WTC11 (cell line): ENCODE results near the gene RETN. TPM values are rescaled to one million over a fixed set of nuclear protein-coding genes. Genes with fewer than 3 reads are reported as not detected.

Experiments used
- ATAC-seq: fragments of 200-7000 bp; cut with Tn5 transposase; 2 replicates; pipeline ENCODE4 v1.10.0; 2021; ENCODE audit warnings: mild to moderate bottlenecking, moderate library complexity
- CTCF ChIA-PET: fragments of 300-600 bp; sonication (Branson Sonifier 250); formaldehyde crosslinking; loops from one replicate; lab custom pipeline; 2021; ENCODE audit warnings: antibody characterized with exemption; lab: Charles Lee
- POLR2A ChIA-PET: fragments of 350-600 bp; sonication (Branson Sonifier 250); formaldehyde crosslinking; loops from one replicate; lab custom pipeline; 2021; ENCODE audit warnings: antibody characterized with exemption; lab: Charles Lee
- DNase-seq: peaks from one replicate; pipeline ENCODE4 v3.0.0; 2021; ENCODE audit warnings: low spot score
- H3K27ac Mint-ChIP-seq: 2 replicates; pipeline ENCODE4 v1.8.0; 2021; ENCODE audit warnings: mixed read lengths
- H3K27me3 Mint-ChIP-seq: 2 replicates; pipeline ENCODE4 v1.8.0; 2021; ENCODE audit warnings: low read depth, mild to moderate bottlenecking, moderate library complexity, mixed read lengths
- H3K36me3 Mint-ChIP-seq: 2 replicates; pipeline ENCODE4 v1.8.0; 2021; ENCODE audit warnings: mixed read lengths
- H3K4me1 Mint-ChIP-seq: 2 replicates; pipeline ENCODE4 v1.8.0; 2022; ENCODE audit warnings: mixed read lengths
- H3K4me3 Mint-ChIP-seq: 2 replicates; pipeline ENCODE4 v1.8.0; 2021; ENCODE audit warnings: mild to moderate bottlenecking, moderate library complexity, mixed read lengths
- H3K9me3 Mint-ChIP-seq: 2 replicates; pipeline ENCODE4 v1.8.0; 2021; ENCODE audit warnings: mixed read lengths
- CBFB ChIP-seq: sonication (generic); formaldehyde crosslinking; IDR thresholded peaks from 2 replicates; pipeline ENCODE4 v1.8.1; 2022; ENCODE audit warnings: mild to moderate bottlenecking, low read depth, missing genetic modification reagents
- FOXP1 ChIP-seq: sonication (generic); formaldehyde crosslinking; IDR thresholded peaks from 2 replicates; pipeline ENCODE4 v1.8.0; 2022; ENCODE audit warnings: missing genetic modification reagents, mild to moderate bottlenecking, moderate library complexity, borderline replicate concordance
- GTF2I ChIP-seq: fragments of 250-450 bp; sonication (Bioruptor Pico); conservative IDR thresholded peaks from 2 replicates; pipeline ENCODE4 v1.4.0; 2021; ENCODE audit warnings: mild to moderate bottlenecking
- TEAD1 ChIP-seq: sonication (generic); formaldehyde crosslinking; IDR thresholded peaks from 2 replicates; pipeline ENCODE4 v1.8.0; 2022; ENCODE audit warnings: mild to moderate bottlenecking, missing genetic modification reagents
- ZNF232 ChIP-seq: sonication (generic); formaldehyde crosslinking; IDR thresholded peaks from 2 replicates; pipeline ENCODE4 v1.8.0; 2022; ENCODE audit warnings: mild to moderate bottlenecking, missing genetic modification reagents
- total RNA-seq: library from RNA; stranded (reverse); gene quantifications from 3 replicates; pipeline ENCODE4 v1.2.3, GENCODE V29; 2021
- TF ChIP-seq, protein P1 (sequence below): sonication (generic); formaldehyde crosslinking; IDR thresholded peaks from 2 replicates; pipeline ENCODE4 v1.8.0; 2022; ENCODE audit warnings: missing genetic modification reagents
- TF ChIP-seq, protein P2 (sequence below): sonication (generic); formaldehyde crosslinking; IDR thresholded peaks from 2 replicates; pipeline ENCODE4 v1.8.0; 2022; ENCODE audit warnings: mild to moderate bottlenecking, missing genetic modification reagents
- TF ChIP-seq, protein P3 (sequence below): sonication (generic); formaldehyde crosslinking; conservative IDR thresholded peaks from 2 replicates; pipeline ENCODE4 v1.8.1; 2023; ENCODE audit warnings: mild to moderate bottlenecking, low read depth, missing genetic modification reagents, moderate library complexity
- TF ChIP-seq, protein P4 (sequence below): sonication (generic); formaldehyde crosslinking; IDR thresholded peaks from 2 replicates; pipeline ENCODE4 v1.8.1; 2023; ENCODE audit warnings: mild to moderate bottlenecking, missing genetic modification reagents, borderline replicate concordance
- TF ChIP-seq, protein P5 (sequence below): sonication (generic); formaldehyde crosslinking; IDR thresholded peaks from 2 replicates; pipeline ENCODE4 v1.8.1; 2022; ENCODE audit warnings: missing genetic modification reagents, borderline replicate concordance
- TF ChIP-seq, protein P6 (sequence below): sonication (generic); formaldehyde crosslinking; IDR thresholded peaks from 2 replicates; pipeline ENCODE4 v1.8.1; 2022; ENCODE audit warnings: low read depth, mild to moderate bottlenecking, moderate library complexity, missing genetic modification reagents, borderline replicate concordance
- TF ChIP-seq, protein P7 (sequence below): fragments of 250-450 bp; sonication (Bioruptor Pico); conservative IDR thresholded peaks from 2 replicates; pipeline ENCODE4 v1.9.0; 2021; ENCODE audit warnings: mild to moderate bottlenecking

Gene RETN
- total RNA-seq, 1 experiment from 2014 or later: not detected

DNA sequence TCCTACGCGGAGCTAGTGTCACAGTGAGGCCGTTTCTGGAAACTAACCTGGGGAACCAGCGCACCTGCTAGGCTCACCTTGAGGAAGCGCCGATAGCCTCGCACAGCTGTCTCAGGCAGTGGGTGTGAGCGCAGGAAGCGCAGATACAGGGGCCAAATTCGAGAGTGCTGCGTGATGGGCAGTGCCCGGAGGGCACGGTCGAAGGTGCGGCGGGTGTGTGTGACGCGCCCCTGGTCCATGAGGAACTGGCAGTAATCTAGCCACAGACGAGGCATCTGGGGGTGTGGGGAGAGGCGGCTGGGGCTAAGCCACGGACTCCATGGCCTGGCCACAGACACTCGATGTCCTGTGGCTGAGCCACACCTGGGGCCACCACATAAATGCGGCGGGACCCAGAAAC, 41.7 kb upstream of the RETN start (continued):
- TF ChIP-seq, protein P1, sequence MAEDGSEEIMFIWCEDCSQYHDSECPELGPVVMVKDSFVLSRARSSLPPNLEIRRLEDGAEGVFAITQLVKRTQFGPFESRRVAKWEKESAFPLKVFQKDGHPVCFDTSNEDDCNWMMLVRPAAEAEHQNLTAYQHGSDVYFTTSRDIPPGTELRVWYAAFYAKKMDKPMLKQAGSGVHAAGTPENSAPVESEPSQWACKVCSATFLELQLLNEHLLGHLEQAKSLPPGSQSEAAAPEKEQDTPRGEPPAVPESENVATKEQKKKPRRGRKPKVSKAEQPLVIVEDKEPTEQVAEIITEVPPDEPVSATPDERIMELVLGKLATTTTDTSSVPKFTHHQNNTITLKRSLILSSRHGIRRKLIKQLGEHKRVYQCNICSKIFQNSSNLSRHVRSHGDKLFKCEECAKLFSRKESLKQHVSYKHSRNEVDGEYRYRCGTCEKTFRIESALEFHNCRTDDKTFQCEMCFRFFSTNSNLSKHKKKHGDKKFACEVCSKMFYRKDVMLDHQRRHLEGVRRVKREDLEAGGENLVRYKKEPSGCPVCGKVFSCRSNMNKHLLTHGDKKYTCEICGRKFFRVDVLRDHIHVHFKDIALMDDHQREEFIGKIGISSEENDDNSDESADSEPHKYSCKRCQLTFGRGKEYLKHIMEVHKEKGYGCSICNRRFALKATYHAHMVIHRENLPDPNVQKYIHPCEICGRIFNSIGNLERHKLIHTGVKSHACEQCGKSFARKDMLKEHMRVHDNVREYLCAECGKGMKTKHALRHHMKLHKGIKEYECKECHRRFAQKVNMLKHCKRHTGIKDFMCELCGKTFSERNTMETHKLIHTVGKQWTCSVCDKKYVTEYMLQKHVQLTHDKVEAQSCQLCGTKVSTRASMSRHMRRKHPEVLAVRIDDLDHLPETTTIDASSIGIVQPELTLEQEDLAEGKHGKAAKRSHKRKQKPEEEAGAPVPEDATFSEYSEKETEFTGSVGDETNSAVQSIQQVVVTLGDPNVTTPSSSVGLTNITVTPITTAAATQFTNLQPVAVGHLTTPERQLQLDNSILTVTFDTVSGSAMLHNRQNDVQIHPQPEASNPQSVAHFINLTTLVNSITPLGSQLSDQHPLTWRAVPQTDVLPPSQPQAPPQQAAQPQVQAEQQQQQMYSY (CRISPR knock-in tag): no peak
- no peak for TF ChIP-seq ZNF232 (CRISPR knock-in tag)
- TF ChIP-seq, all 79 proteins: peak for 0

DNA sequence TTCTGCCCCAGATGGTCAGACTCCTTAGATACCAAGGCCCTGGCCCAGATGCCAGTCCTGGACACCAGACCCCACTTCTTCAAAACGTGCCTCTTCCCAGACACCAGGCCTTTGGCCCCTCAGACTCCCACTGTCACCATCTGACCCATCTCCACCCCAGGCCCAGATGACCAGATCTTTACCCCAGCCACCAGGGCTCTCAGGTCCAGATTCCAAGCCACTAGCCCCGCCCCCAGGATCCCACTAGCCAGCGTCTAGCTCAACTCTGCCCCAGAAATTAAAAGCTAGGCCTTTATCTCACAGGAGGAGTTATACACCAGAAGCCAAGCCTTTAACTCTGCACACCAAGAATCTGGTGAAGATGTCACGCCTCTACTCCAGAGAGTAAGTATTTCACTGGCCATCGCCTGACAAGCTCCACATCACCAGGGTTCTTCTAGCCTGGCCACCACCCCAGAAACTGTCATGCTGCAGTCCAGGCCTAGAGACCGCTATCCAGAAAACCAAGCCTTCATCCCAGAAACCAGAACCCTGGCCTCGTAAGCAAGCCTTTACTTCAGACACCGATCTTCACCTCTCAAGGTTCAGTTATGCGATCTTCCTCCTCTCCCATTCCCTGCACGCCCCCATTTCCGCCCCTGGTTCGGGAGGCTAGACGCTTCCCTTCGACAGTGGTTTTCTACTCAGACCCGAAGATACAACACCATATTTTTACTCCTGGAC, 40.1 kb upstream of the RETN start:
- Mint-ChIP-seq H3K27me3 (no peaks in the 10 kb centered on the region), H3K9me3 (no peaks in the 10 kb centered on the region), H3K27ac (peak overlapping the region; percentile 98), H3K4me1 (peaks cover 24% of the 10 kb centered on the region), H3K36me3 (peaks cover 12% of the 10 kb centered on the region), H3K4me3 (peak overlapping the region; percentile 90)
- CTCF ChIA-PET: interaction anchor here (0.7 to 2.5 kb wide), 12 partner anchors 9 to 527 kb away, joined by 3 to 32 read pairs (median 4); partner anchors contain the start of gene TRAPPC5
- DNase-seq (no peak), ATAC-seq (no peak)
- POLR2A ChIA-PET: interaction anchor here (0.5 to 1.1 kb wide), 2 partner anchors 23 to 1125 kb away, joined by 3 to 8 read pairs; no protein-coding TSS in a partner anchor
- TF ChIP-seq GTF2I (CRISPR knock-in tag) (no peak), CBFB (CRISPR knock-in tag) (no peak), TEAD1 (CRISPR knock-in tag) (no peak), FOXP1 (CRISPR knock-in tag) (no peak)
- TF ChIP-seq, protein P2, sequence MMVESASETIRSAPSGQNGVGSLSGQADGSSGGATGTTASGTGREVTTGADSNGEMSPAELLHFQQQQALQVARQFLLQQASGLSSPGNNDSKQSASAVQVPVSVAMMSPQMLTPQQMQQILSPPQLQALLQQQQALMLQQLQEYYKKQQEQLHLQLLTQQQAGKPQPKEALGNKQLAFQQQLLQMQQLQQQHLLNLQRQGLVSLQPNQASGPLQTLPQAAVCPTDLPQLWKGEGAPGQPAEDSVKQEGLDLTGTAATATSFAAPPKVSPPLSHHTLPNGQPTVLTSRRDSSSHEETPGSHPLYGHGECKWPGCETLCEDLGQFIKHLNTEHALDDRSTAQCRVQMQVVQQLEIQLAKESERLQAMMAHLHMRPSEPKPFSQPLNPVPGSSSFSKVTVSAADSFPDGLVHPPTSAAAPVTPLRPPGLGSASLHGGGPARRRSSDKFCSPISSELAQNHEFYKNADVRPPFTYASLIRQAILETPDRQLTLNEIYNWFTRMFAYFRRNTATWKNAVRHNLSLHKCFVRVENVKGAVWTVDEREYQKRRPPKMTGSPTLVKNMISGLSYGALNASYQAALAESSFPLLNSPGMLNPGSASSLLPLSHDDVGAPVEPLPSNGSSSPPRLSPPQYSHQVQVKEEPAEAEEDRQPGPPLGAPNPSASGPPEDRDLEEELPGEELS (CRISPR knock-in tag): no peak
- TF ChIP-seq, protein P3, sequence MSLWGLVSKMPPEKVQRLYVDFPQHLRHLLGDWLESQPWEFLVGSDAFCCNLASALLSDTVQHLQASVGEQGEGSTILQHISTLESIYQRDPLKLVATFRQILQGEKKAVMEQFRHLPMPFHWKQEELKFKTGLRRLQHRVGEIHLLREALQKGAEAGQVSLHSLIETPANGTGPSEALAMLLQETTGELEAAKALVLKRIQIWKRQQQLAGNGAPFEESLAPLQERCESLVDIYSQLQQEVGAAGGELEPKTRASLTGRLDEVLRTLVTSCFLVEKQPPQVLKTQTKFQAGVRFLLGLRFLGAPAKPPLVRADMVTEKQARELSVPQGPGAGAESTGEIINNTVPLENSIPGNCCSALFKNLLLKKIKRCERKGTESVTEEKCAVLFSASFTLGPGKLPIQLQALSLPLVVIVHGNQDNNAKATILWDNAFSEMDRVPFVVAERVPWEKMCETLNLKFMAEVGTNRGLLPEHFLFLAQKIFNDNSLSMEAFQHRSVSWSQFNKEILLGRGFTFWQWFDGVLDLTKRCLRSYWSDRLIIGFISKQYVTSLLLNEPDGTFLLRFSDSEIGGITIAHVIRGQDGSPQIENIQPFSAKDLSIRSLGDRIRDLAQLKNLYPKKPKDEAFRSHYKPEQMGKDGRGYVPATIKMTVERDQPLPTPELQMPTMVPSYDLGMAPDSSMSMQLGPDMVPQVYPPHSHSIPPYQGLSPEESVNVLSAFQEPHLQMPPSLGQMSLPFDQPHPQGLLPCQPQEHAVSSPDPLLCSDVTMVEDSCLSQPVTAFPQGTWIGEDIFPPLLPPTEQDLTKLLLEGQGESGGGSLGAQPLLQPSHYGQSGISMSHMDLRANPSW (CRISPR knock-in tag): no peak
- TF ChIP-seq, protein P4, sequence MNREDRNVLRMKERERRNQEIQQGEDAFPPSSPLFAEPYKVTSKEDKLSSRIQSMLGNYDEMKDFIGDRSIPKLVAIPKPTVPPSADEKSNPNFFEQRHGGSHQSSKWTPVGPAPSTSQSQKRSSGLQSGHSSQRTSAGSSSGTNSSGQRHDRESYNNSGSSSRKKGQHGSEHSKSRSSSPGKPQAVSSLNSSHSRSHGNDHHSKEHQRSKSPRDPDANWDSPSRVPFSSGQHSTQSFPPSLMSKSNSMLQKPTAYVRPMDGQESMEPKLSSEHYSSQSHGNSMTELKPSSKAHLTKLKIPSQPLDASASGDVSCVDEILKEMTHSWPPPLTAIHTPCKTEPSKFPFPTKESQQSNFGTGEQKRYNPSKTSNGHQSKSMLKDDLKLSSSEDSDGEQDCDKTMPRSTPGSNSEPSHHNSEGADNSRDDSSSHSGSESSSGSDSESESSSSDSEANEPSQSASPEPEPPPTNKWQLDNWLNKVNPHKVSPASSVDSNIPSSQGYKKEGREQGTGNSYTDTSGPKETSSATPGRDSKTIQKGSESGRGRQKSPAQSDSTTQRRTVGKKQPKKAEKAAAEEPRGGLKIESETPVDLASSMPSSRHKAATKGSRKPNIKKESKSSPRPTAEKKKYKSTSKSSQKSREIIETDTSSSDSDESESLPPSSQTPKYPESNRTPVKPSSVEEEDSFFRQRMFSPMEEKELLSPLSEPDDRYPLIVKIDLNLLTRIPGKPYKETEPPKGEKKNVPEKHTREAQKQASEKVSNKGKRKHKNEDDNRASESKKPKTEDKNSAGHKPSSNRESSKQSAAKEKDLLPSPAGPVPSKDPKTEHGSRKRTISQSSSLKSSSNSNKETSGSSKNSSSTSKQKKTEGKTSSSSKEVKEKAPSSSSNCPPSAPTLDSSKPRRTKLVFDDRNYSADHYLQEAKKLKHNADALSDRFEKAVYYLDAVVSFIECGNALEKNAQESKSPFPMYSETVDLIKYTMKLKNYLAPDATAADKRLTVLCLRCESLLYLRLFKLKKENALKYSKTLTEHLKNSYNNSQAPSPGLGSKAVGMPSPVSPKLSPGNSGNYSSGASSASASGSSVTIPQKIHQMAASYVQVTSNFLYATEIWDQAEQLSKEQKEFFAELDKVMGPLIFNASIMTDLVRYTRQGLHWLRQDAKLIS: no peak
- TF ChIP-seq, protein P5, sequence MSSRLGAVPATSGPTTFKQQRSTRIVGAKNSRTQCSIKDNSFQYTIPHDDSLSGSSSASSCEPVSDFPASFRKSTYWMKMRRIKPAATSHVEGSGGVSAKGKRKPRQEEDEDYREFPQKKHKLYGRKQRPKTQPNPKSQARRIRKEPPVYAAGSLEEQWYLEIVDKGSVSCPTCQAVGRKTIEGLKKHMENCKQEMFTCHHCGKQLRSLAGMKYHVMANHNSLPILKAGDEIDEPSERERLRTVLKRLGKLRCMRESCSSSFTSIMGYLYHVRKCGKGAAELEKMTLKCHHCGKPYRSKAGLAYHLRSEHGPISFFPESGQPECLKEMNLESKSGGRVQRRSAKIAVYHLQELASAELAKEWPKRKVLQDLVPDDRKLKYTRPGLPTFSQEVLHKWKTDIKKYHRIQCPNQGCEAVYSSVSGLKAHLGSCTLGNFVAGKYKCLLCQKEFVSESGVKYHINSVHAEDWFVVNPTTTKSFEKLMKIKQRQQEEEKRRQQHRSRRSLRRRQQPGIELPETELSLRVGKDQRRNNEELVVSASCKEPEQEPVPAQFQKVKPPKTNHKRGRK (CRISPR knock-in tag): no peak
- TF ChIP-seq, protein P6, sequence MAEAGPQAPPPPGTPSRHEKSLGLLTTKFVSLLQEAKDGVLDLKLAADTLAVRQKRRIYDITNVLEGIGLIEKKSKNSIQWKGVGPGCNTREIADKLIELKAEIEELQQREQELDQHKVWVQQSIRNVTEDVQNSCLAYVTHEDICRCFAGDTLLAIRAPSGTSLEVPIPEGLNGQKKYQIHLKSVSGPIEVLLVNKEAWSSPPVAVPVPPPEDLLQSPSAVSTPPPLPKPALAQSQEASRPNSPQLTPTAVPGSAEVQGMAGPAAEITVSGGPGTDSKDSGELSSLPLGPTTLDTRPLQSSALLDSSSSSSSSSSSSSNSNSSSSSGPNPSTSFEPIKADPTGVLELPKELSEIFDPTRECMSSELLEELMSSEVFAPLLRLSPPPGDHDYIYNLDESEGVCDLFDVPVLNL (CRISPR knock-in tag): no peak
- TF ChIP-seq, protein P7, sequence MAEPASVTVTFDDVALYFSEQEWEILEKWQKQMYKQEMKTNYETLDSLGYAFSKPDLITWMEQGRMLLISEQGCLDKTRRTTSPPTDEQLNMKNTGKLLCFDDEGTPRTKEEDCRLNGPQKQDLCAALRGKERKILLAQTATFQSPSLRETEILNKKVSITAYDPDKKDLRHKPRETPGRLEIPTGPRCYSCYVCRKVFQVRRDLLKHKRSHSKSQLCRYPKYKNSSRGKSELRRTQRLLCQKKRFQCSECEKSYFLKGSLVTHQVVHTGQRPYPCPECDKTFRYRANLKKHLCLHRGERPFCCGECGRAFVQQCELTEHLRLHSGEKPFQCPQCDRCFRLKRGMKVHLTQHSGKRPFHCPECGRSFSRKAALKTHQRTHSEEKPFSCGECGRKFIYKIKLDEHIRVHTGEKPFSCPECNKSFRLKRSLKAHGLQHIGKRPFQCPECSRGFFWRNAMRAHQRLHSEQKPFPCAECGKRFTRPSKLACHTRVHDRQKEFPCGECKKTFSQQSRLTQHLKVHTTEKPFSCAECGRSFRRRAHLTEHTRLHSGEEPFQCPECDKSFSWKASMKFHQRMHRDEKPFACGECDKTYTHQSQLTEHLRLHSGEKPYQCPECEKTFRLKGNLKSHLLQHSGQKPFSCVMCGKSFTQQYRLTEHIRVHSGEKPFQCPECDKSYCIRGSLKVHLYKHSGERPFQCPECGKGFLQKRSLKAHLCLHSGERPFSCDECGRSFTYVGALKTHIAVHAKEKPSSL (CRISPR knock-in tag): no peak
